AML-193 (cell line): Measurements from ENCODE around the gene NDUFC1.
"Not testable (repeated sequence)": the region's sequence is repeated elsewhere in the genome, so short reads cannot be mapped to it uniquely, and the experiment has no call there.

Source experiments
- DNase-seq, 2 experiments: peaks; one replicate each; lab custom pipeline; 2025; lab: John Stamatoyannopoulos, UW

NDUFC1 gene

DNA sequence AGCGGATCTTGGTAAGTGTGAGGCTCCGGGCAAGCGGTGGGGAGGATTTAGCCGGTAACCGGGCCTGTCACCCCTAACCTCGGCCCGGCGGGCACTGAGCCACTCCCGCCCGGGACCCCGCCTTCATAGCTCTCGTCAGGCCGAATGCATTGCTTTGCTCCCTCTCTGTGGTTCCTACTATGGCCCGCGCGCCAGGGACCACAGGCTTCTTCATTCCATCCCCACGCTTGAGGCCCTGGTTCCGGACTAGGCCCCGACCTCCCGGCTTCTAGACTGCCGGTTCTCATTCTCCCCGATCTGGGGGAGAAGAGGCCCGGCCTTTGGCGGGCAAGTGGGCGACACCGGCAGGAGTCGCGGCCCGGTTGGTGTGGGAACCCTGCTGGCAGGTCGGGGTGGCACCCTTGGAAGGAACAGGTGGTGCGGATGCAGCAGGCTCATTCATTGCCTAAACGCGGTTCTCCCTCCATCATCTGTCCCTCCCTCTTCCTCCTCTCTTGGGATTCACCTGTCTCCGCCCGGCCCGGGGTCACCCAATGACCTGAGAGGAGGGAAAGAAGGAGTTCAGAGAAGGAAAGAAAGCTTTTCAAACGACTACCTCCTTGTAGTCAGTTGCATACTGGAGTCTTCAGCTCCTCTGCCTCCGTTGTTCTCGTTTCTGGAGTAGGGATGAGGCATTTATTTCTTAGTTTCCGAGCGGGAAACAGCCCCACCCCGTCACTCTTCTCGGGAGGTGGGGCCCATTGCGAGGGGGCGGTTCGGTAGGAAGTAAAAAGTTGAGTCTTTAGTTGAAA is at the start of gene NDUFC1:
Gene NDUFC1 (minus strand): TSS at position 657 of the 791 bp plus-strand sequence. CDS start 6,679 bp downstream, outside the sequence.
- peak; percentile 35 to 41 for DNase-seq

GRCh38 chr4:139337612-139338011 is 35.3 kb upstream of the NDUFC1 start:
- DNase-seq, result peak; percentile 12 to 20

GRCh38 chr4:139333046-139333445 is 30.8 kb upstream of the NDUFC1 start:
- DNase-seq, result no peak

DNA sequence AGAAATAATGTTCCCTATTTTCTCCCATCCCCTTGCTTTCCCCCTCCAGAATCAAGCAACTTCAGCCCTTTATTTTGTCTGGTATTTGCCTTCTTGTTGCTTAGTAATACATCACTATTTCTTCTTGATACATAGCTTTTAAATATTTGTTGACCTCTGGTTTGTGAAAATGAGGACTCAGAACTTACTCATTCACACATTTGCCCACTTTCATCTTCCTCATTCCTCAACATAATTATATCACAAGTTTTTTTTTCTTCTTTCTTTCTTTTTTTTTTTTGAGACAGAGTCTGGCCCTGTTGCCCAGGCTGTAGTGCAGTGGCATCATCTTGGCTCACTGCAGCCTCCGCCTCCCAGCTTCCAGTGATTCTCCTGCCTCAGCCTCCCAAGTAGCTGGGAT is 28.9 kb upstream of the NDUFC1 start:
- DNase-seq, result no peak

DNA sequence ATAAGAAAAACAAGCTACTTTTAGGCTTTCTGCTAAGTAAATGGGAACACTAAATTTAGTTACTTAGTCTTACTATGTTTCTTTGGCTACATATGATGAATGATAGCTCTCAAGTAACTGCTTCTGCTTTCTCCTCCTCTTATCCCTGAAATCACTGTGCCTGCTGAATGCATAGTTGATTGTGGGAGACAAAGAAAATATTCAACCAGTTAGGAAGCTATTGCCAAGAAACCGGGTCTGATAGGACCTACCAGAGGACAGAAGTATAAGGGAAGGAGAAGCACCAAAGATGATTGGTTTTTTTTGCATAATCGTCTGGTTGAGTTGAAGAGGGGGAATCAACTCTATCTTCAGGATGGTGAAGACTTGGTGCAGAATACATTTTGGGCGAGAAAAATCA is 28.0 kb upstream of the NDUFC1 start:
- no peak for DNase-seq

DNA sequence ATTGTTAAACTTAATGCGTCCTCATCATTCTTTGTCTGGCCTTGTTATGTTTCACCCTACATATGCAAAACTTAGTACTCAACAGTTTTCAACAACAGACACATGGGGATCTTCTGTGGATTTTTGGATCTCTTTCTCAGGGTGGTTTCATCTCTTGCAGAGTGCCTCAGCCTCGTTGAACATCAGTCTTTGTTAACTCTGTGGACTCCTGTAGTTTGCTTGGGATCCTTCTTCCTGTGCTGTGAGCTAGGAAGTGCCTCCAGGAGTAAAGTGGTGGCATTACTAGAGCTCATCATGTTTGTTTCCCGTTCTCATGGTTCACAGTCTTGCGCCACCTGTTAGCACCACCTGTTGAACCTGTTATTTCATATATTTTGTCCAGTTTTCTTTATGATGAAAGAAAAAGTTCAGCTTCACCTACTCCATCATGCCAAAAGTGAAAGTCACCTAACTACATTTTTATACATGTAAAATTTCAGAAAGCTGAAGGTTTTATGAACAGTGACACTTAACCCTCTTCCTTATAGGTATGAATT is 27.5 kb upstream of the NDUFC1 start:
- no peak for DNase-seq

DNA sequence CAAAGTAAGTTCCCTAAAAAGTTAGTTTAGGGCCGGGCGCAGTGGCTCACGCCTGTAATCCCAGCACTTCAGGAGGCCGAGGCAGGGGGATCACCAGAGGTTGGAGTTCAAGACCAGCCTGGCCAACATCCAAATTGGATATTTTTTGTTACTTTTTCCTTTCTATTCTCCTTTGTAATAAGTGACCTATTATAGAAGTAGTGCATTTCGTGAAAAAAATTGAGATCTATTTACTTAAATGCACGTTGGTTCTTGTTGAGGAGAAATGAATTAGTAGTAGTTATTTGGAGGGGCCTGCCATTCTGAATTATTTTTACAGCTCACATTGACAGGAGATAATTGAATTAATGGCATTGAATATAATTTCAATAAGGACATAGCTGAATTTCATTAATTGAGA is 22.3 kb upstream of the NDUFC1 start:
- DNase-seq, result no peak

- not testable (repeated sequence) for DNase-seq
These were observed 20.3 kb upstream of the NDUFC1 start for GRCh38 chr4:139322541-139322940.

DNA sequence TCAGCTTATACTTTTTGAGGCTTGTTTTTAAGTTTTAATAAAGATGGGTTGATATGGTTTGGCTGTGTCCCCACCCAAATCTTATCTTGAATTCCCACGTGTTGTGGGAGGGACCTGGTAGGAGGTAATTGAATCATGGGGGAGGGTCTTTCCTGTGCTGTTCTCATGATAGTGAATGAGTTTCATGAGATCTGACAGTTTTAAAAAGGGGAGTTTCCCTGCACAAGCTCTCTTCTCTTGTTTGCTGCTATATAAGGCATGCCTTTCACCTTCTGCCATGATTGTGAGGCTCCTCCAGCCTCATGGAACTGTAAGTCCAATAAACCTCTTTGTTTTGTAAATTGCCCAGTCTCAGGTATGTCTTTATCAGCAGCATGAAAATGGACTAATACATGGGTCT is 19.8 kb upstream of the NDUFC1 start:
- DNase-seq, result not testable (repeated sequence)

GRCh38 chr4:139319571-139319970 is 17.3 kb upstream of the NDUFC1 start:
- no peak for DNase-seq

DNA sequence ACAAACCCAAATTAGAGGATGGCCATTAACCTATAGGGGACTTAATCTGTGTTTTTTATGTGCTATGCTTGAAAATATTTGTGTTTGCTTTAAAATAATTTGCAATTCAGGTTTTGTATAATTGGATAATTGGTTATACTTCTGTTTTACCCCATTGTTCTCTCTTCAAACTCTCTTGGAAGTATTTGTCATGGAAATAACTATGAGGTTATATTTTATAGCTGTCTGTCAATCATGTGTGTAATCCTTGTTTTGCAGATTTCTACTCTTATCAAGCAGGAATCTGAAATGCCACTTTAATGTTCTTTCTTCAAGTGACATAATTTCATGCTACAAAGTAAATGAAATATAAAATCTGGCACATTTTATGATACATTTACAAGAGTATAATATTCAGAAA is 15.4 kb upstream of the NDUFC1 start:
- DNase-seq, result no peak

DNA sequence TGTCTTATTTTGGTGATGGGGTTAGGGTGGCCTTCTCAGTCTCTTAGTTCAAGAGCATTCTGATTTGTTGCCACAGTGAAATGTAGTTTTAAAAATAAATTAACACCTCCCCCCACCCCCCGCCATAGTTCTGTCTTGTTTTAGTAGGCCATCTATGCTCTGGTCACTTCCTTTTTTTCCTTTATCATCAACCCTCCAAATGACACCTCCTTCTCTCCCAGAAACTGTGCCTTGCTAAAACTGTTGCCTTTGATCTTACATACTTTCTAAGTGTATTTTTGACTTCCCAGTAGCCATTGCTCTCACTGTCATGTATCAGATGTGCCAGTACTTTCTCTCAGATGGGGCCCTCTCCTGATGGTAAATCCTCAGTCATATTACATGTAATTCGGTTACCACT is 14.5 kb upstream of the NDUFC1 start:
- DNase-seq, result no peak

DNA sequence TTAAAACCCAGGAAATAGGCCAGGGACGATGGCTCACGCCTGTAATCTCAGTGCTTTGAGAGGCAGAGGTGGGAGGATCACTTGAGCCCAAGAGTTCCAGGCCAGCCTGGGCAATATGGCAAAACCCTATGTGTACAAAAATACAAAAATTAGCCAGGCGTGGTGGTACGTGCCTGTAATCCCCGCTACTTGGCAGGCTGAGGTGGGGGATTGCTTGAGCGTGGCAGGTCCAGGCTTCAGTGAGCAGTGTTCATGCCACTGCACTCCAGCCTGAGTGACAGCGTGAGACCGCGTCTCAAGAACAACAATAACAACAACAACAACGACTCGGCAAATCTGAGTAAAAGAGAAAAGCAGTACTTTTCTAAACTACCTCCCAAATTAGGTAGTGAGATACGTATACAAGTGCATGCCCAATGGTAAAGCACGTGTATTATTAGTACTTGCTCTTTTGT is 13.0 kb upstream of the NDUFC1 start:
- DNase-seq, result no peak

GRCh38 chr4:139314047-139314800 is 11.9 kb upstream of the NDUFC1 start:
- no peak for DNase-seq

DNA sequence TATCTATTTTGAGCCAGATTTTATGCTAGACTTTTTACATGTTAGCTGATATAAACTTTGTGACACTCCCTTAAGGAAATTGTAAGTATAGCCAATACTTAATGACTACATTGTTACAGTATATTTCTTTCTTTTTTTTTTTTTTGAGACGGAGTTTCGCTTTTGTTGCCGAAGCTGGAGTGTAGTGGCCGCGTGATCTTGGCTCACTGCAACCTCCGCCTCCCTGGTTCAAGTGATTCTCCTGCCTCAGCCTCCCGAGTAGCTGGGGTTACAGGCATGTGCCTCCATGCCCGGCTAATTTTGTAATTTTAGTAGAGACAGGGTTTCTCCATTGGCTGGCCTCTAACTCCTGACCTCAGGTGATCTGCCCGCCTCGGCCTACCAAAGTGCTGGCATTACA is 11.1 kb upstream of the NDUFC1 start:
- DNase-seq, result not testable (repeated sequence)

- DNase-seq, result no peak
These were observed 10.5 kb upstream of the NDUFC1 start for GRCh38 chr4:139312552-139313332.

DNA sequence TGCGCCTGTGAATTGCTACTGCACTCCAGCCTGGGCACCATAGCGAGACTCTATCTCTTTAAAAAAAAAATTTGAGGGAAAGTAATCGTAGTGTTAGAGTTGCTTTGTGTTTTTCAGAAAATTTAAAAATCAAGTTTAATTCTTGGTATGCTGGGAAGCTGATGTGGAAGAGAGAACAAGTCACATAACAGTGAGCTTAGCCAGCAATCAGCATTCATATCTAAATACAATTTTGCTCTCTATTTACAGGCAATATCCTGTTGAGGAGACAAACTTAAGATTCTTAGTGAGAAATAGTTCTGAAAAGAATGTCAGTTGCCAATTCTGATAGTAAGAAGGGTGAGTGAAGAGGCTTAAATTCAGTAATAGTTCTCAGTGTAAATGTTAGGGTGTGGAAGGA is 9.6 kb upstream of the NDUFC1 start:
- no peak for DNase-seq

DNA sequence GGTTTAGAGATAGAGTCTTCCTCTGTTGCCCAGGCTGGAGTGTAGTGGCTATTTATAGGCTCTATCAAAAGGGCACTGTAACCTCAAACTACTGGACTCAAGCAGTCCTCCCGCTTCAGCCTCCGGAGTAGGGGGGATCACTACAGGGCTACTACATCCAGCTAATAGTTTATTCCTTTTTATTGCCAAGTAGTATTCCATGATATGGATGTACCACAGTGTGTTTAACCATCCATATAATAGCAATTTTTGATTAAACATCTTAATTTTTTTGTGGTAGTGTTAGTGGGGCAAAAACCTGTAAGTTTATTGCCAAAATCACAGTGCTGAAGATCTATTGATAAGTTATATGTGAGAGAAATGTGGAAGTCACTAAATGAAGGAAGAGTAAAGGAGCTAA is 2.6 kb upstream of the NDUFC1 start:
- DNase-seq, result no peak

DNA sequence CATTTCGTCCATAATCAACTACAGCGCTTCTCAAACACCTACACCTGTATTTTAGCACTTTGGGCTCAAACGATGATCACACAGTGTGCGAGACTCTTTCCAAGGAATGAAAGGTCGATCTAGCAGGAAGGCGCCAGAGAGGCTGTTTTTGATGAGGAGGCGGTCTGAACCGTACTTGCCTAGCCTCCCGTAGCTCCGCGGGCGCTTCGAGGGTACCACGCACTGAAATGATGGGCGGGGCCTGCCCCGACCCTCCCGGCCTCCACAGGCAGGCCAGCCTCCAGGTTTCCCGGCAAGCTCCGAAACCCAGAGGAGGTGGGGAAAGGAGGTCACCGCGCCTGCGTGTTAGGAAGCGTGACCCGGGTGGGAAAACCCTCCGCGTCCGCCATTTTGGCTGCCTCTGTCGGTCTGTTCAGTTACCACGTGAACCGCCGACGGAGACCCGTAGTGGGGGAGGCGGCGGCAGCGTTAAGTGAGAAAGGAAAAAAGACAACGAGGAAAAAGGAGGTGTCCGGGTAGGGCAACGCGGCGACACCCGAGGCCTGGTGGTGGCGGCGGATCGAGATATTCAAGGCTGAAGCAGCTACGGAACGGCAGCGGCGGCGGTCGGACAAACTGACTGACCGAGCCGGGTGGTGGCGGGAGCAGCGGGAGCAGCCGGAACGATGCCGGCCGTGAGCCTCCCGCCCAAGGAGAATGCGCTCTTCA is 1.0 kb downstream of the NDUFC1 start, which contains the start of gene NAA15:
Gene NAA15 (plus strand): TSS at position 393 of the 708 bp plus-strand sequence. CDS start 273 bp downstream, at position 666.
- DNase-seq, result peak; percentile 93 to 95

GRCh38 chr4:139300431-139301112 is 1.7 kb downstream of the NDUFC1 start:
- DNase-seq, result peak; percentile 23 to 34

GRCh38 chr4:139299536-139299935 is 2.7 kb downstream of the NDUFC1 start:
- DNase-seq, result no peak
